Skin of body (tissue), 2 donors: ENCODE measurements around the gene GALNT16. TPM values are rescaled to one million over a fixed set of nuclear protein-coding genes. Genes with fewer than 3 reads are reported as not detected.

Source experiments
- DNase-seq: peaks from one replicate; lab custom pipeline; 2025; lab: John Stamatoyannopoulos, UW
- total RNA-seq: library from RNA; depleted of rRNA; stranded (reverse); fragments of >200 nt; gene quantifications from one replicate; pipeline ENCODE4 v1.2.3, GENCODE V29; 2014

Gene GALNT16
- total RNA-seq, 1 donor from 2014 or later = 18.1 TPM

DNA sequence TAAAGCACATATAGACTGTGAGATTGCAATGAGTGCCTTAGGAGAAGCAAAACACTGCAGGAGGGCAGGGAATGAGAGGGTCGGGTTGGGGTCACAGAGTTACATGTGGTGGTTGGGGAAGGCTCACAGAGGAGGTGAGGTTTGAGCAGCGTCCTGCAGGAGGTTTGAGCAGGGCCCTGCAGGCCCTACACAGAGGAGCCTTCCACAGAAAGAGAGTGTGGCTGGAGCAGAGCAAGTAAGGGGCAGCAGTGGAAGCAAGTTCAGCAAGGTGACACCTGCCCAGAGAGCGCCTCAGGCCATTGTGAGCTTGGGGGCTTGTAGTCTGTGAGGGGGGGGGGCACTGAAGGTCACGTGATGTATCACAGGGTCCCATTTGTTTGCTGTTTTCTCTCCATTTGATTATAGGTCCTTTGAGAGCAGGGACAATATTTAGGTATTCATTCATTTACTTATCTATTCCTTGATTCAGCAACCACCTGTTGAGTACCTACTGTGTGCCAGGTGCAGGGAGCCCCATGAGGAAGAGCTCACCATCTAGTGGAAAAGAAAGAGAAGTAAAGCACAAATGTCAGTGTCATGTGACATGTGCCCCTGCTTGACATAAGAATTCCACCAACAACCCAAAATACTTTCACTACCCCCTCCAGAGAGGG lies 56.6 kb downstream of the GALNT16 start:
- no peak for DNase-seq

DNA sequence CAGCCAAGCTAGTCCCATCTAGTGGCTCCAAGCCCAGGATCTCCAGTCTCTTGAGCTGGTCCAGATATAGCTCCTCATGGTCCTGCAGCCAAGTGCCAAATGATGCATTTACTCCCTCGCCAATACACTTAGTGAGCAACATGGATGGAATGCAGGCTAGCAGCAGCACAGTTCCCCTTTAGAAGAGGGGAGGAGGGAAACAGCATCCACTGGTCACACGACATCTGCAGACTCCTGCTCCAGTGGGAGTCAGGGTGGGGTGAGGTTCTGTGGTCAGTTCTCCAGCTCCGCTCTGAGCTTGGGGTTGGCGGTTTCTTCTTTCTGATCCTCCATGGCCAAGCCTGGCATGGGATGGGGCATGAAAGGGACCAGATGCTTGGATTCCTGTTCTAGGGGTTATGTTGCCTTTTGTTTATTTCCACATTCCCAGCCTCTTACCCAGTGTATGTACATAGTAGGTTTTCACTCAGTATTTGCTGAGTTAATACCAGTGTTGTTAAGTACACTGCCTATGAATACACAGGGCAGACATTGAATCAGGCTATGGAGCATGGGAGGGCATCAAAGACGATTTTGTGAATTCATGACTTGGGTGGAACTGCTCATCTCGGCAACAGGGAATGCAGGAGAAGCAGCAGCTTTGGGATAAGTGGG lies 57.3 kb downstream of the GALNT16 start:
- peak; percentile 91 for DNase-seq

DNA sequence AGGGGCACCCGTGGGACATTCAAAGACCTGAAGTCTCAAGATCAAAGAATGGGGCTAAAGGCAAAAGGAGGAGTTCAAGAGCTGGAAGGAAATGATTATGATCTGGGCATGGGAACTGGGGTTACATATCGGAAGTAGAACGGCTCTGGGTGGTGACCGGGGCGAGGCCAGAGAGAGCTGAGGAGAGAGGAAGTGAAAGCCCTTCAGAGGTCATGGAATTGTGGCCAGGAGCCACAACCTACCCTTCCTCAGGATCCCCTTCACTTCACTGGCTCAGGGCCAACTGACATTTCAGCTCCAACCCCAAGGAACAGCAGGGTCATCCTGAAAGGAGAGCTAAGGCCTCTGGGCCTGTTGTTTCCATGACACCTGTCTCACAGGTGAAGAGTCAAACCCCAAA lies 57.8 kb downstream of the GALNT16 start:
- DNase-seq = no peak

DNA sequence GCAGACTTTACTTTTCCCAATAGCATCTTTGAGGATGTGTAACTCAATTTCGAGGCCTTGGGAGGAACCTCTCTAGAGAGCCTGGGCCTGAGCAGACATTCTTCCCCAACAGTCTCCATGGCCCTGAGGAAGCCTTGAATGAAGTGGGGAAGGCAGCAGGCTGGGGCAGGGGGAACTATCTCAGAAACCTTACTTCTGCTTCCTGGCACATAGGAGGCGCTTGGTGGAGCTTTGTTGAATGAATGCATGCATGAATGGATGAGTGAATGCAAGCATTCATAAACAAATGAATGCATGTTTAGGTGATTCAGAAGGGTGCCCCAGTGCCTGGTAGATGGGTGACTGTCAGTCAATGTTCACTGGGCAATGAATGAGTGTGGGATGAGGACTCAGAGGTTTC lies 58.3 kb downstream of the GALNT16 start:
- no peak for DNase-seq

DNA sequence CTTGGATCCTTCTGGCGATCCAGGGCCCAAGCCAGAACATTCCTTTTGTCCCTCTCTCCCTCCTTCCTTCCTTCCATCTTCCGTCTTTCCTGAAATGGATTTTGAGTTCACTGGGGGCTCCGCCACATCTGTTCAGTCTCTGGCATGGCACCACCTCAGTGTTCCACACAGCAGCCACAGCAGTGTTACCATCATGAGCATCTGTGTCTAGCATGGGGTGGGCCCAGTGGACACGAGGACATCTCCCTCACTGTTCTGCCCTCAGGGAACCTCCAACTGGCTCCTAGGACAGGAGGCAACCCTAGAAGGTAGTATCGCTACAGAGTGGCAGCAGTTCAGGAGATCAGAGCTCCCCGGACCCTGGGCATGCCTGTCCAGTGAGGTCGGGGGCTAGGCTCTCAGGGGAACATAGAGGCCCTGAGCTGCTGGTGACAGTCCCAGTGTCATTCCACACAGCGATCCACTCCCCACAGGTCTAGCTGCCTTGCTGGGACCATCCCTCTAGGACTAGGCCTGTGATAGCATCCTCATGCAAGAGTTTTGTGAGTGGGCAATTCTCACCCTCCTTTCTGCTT lies 59.0 kb downstream of the GALNT16 start:
- DNase-seq = no peak

DNA sequence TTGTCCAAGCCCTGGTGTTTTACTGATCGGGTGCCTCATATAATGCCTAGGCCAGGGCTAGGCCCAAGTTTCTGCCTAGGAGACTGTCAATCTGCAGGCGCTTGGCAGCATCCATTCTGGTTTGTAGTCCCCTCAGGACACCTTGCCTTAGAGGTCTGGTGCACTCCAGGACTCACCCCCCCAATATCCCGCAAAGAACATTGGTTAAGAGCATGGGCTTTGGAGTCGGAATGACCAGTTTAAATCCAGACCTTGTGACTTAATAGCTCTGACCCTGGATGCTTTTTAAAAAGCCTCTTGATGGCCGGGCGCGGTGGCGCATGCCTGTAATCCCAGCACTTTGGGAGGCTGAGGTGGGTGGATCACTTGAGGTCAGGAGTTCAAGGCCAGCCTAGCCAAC lies 60.0 kb downstream of the GALNT16 start:
- DNase-seq = no peak

DNA sequence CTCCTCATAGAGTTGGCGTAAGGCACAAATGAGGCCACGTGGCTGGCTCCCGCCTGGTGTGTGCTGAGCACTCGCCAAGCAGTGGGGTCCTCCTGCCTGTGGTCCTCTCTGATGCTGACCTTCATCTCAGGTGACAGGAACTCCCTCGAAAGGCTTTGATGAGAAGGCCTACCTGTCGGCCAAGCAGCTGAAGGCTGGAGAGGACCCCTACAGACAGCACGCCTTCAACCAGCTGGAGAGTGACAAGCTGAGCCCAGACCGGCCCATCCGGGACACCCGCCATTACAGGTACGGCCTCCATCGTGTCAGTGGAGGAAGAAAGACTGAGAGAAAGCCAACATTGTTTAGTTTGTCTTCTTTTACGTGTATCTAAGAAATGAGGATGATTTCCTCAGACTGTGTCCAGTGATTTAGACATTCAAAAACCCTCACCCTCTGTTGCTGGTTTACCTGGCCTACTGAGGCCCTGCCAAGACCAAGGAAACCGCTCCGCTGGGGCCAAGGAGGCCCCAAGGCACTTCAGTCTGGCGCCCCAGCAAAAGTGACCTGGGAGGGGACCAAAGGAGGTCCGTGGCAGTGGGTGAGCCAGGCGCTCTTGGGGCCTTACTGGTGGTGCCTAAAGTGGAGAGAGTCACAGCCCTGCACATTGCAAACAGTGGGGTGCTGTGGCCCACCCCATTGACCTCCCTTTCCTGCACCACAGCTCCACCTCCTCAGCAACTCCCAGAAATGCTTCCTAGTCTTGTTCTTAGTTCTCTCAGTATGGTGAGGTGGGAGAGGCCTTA lies 60.8 kb downstream of the GALNT16 start:
- no peak for DNase-seq

DNA sequence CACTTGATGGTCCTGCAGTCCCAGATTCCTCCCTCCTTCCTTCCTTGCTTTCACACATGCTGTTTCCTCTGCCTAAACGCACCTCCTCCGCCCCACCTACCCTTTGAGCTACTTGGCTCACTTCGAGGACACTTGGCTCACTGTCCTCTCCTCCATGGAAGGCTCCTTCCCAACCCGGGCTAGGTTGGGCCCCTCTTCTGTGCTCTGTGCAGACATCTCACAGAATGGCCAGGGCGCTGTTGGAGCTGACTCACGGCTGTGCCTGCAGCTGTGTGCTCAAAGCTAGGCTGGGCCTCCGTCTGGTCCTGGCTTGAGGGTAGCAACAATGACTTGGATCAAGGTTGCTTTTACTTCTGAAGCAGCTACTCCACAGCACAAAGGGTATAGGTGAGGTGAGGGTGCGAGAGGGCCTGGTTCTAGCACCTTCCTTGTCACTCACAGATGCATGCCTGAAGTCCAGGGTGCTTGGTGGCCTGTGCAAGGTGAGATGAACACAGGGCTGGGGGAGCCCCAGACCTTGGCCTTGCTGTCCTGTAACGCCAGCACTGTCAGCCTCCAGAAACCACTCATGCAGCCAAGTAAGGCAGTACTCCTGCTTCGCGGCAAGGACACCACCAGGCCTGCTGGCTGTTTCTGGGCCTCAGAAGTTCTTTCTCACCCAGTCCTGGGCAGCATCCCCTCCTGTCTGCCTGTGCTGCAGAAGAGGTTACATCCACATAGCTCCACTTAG lies 61.8 kb downstream of the GALNT16 start:
- DNase-seq = no peak

DNA sequence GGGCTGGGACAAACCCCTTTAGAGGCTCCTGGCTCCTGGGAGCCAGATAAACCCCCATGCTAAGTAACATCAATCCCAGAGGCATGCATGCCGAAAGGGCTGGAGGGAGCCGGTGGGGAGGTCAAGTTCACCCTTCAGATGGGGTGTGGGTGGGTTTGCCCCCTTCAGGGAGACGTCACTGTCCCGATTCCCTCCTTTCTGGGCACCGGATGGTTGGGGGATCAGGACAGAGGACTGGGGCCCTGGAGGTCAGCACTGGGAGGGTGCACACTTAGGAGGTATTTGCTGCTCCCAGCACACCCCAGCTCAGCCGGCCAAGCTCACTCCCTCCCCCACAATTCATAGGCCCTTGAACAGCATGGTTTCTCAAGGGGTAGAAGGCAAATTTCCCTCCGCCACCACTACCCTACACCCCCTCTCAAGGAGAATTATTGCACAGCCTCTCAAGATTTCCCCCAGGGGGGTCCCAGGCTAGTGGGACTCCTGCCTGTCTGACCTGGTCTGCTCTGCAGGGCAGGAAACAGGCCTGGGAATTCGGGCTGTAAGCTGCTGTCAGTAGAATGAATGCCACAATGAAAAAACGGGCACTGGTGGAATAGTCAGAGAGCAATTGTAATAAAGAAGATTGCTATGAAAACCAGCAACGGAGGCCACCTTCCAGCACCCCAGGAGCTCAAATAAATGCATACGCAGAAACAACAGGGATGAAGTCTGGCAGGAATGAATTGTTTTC lies 63.5 kb downstream of the GALNT16 start:
- no peak for DNase-seq

DNA sequence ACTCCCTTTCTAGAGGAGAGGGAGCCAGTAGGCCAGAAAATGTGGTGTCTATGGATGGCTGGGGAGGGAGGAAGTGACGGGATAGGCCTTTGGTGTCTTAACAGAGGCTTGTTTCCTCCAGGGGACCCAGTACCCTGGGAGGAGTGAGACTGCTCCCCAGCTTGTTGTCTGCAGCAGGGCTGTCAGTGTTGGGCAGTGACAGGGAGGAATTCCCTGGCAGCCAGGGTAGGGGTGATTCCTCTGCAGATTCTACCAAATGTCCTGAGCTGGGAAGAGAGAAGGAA lies 64.0 kb downstream of the GALNT16 start:
- DNase-seq = no peak

DNA sequence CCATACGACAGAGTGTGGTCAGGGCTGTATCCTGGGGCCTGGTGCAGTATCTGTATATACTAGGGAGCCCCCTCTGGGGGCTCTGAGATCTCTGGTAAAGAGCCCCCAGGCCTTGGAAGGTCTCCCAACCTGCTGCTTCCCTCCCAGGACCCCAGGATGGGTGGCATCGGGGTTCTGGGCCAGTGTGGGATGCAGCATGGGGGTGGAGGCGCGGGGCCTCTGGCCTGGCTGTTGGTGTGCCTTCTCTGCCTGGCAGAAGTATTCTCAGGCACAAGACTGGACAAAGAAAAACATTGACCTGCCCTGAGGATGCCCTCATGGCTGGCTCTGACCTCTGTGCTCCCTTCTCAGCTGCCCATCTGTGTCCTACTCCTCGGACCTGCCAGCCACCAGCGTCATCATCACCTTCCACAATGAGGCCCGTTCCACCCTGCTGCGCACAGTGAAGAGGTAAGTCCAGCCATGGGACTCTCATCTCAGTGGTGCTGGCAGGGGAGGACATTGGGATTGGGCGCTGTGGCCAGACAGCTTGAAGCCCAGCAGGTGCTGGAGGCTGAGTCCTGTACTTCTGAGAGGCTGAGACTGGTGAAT lies 64.5 kb downstream of the GALNT16 start:
- no peak for DNase-seq

DNA sequence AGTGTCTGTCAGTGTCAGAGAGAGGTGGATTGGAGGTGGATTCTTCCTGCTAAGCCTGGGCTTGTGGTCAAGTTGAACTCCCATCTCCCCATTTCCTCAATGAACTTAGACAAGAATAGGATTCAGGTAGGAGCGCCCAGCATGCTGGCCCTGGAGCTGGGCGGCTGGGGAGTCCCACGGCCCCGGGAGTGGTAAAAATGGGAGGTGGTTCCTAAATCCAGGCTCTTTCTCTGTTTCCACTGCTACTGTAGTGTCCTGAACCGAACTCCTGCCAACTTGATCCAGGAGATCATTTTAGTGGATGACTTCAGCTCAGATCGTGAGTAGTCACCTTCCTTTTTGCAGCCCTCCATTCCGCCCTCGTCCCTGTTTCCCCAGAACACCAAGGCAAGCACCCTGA lies 65.1 kb downstream of the GALNT16 start:
- DNase-seq = no peak

DNA sequence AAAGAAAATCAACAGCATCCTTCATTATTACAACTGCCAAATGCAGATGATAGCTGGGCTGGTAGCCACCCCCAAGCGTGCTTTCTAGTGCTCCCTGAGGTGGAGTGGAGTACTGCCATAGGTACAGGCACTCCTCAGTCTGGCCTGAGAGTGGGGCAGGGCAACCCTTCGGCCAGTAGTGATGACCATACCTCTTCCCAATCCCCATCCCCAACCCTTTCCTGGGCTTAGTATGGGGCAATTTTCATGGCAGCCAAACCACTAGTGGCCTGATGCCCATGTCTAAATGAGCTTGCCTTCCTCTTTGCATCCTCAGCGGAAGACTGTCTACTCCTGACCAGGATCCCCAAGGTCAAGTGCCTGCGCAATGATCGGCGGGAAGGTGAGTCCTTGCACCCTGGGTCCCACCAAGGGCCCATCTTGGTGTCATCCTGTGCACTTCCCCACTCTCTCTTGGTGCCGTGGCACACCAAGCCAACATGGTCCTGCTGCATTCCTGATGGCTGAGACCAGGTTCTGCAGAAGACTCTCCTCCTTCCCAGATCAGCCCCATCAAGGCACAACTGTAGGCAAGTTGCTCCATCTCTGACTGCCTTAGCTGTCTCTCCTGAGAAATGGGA lies 65.8 kb downstream of the GALNT16 start:
- no peak for DNase-seq

DNA sequence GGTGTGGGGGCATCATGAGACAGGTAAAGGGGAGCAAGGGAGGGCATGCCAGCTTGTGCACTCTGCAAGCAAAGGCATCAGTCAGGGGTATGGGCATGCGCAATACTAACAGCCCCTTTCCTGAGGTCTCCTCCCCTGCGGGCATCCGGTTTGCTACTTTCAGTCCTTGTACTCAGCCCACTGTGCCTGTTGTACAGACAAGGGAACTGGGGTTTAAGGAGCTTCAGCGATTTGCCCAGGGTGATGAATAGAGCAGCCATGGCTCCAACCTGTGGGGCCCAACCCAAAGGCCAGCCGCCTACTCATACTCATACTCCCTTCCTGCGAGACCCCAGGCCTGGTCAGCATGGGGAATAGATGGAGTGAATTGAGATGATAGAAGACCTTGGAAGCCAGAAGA lies 66.7 kb downstream of the GALNT16 start:
- no peak for DNase-seq

DNA sequence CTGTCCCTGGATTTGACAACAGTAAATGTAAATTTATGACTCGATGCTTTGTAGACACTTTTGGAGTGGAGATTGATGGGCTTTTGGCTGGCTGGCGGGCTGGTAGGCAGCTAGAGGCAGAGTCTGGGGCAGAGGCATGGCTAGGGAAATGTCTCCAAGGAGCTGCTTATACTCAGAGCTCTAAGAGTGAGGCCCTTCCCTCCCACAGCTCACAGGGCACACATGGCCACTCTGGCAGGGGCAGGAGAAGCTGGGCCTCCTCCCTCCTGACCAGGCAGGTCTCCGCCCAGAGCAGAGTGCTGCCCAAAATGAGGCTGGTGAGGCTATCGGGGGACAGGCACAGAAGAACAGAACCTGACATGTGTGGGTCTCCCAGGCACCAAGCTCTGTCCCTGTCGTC lies 67.5 kb downstream of the GALNT16 start:
- no peak for DNase-seq

DNA sequence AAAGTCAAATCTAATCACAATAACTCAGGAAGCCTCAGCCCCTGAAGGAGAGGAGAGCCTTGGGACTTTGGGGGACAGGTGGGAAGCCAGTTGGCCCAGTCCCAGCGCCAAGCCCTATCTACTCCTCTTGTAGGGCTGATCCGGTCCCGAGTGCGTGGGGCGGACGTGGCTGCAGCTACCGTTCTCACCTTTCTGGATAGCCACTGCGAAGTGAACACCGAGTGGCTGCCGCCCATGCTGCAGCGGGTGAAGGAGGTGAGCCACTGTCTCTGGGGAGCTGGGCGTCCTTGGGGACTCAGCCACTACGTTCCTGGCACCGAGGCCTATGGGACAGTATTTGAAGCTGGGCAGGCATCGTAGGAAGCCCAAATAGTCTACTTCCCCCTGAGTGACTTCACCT lies 68.4 kb downstream of the GALNT16 start:
- DNase-seq = no peak

DNA sequence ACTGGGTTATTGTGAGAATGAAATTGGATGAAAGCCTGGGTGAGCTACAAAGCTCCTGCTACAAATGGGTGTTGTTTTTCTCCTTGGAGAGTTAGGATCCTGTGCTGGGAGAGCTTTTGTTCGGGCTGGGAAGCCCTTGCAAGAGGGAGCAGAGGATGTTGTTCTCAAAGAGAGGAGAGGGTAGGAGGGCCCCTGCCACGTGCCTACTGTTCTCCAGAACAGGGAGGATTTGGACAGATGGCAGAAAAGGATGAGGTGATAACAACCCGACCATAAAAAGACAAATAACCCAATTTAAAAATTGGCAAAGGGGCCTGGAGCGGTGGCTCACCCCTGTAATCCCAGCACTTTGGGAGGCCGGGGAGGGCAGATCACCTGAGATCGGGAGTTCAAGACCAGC lies 68.8 kb downstream of the GALNT16 start:
- DNase-seq = no peak

DNA sequence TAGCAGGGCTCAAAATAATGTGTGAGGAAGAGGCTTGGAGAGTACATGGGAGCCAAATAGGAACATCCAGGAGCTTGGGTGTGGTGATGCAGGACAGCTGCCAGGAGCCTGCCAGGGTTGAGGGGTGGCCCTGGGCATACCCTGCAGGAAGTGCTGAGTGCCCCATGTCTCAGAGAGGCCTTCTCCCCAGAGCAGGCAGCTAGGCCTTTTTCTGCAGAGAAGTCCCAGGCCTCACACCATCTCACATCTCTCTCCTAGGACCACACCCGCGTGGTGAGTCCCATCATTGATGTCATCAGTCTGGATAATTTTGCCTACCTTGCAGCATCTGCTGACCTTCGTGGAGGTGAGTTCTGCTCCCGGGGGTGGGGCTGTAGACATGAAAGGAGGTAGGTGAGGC lies 71.2 kb downstream of the GALNT16 start:
- no peak for DNase-seq

DNA sequence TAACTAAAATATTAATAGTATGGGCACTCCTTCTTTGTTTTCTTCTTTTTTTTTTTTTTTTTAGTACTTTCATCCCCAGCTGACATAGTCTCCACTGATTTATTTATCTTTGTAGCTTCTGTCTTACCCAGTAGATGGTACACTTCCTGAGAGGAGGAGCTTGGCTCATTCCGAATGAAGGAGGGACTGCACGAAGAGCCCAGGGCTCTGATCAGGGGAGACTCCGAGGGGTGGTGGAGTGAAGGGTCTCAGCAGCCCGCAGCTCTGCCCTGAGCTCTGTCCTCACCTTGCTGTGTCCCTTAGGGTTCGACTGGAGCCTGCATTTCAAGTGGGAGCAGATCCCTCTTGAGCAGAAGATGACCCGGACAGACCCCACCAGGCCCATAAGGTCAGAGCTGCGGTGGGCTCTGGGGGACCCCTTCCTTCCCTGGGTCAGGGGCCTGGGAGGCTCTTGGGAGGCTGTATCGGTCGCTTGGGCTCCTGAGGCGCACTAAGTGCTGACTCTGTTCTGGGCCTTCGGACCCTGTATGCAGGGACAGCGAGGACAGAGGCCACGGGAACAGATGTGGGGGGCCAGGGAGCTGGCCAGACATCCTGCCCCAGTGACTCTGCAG lies 72.9 kb downstream of the GALNT16 start:
- no peak for DNase-seq

DNA sequence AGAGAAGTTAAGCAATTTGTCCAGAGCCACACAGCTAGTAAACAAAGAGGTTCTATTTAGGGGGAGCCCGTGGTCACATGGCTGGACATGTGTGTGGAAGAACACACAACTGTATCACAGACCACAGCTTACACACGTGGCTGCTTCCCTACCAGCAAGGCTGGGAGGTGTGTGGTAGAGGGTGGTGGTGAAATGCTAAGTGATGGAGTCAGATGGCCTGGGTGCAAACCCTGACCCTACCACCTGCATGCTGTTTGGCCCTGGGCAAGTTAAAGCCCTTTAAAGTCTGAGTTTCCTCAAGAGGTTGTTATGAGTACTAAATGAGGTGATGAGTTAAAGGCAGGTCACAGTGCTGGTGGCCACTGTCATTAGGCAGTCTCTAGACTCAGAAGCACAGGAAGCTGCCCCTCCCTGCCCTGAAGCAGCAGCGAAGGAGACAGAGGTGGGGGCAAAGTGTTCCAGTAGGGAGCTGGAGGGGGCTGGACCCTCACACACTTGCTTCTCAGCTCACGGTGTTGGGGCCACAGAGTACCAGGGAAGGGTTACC lies 73.9 kb downstream of the GALNT16 start:
- no peak for DNase-seq
